IPS-NIHi7 (cell line): ENCODE results near the gene UGT8.
"Not testable (repeated sequence)": the region's sequence is repeated elsewhere in the genome, so short reads cannot be mapped to it uniquely, and the experiment has no call there.

Experiments
- DNase-seq: peaks from one replicate; pipeline ENCODE4 v3.0.0; 2012; ENCODE audit warnings: mixed read lengths; ENCODE audit errors: extremely low spot score

The UGT8 gene, protein sequence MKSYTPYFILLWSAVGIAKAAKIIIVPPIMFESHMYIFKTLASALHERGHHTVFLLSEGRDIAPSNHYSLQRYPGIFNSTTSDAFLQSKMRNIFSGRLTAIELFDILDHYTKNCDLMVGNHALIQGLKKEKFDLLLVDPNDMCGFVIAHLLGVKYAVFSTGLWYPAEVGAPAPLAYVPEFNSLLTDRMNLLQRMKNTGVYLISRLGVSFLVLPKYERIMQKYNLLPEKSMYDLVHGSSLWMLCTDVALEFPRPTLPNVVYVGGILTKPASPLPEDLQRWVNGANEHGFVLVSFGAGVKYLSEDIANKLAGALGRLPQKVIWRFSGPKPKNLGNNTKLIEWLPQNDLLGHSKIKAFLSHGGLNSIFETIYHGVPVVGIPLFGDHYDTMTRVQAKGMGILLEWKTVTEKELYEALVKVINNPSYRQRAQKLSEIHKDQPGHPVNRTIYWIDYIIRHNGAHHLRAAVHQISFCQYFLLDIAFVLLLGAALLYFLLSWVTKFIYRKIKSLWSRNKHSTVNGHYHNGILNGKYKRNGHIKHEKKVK

DNA sequence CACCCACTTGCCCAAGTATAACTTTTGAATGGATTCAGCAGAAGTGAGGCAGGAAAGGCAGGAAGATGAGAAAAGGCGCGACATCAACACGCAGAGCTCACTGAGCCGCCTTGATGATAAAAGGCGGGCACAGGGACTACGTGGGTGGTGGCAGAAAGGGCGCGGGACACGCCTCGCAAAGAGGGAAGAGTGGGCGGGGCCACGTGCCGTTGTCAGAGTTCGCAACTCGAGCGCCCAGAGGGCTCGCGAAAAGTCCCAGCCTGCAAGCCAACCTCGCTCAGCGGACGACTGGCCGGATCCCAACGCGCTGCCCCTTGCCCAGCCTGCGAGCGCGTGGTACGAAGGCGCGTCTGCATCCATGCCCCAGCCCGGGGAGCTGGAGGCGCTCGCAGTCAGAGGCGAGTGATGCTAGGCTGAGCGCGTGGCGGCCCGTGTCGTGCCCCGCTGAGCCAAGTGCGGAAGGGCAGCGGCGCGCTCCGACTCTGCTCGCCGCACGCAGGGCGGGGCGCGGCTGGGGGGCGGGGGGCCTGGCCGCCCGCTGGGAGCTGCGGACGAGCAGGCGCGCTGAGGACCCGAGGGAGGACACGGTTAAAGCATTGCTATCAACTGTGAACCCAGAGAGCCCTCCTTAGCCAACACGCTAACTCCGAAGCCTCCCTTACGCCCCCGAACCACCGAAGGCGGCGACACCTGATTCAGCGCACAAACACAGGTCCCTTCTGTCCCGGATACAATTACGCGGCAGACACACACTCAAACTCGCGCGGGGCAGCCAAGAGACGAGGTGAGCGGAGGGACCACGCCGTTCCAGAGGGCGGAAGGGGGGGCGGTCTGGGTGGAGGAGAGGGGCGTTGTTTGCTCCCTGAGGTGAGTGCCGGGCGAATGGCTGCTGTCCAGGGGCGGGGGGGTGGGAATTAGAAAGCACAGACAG lies at the start of gene UGT8:
Gene UGT8, plus strand, starts transcription at position 617 of the 931 bp plus-strand sequence. CDS start 24,074 bp downstream, outside the sequence.
- DNase-seq = peak; percentile 66

DNA sequence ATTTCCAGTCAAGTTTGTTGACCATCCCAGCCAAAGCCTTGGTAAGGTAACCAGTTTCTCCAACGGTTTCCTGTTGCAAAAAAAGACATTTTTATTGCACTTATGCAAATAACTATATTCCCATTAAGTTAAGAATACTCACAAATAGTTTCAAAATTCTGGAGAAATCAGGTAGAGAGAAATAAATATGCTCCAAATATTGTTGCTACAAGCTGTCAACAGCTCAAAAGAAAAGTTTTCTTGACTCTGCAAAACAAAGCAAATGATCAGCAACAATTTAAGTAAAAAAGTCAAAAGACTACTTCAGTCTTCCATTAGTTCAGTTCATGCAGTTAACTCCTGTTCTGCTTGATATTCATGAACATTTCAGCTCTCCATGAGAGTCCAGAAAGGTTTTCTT lies 49.0 kb upstream of the UGT8 start:
- DNase-seq = no peak

DNA sequence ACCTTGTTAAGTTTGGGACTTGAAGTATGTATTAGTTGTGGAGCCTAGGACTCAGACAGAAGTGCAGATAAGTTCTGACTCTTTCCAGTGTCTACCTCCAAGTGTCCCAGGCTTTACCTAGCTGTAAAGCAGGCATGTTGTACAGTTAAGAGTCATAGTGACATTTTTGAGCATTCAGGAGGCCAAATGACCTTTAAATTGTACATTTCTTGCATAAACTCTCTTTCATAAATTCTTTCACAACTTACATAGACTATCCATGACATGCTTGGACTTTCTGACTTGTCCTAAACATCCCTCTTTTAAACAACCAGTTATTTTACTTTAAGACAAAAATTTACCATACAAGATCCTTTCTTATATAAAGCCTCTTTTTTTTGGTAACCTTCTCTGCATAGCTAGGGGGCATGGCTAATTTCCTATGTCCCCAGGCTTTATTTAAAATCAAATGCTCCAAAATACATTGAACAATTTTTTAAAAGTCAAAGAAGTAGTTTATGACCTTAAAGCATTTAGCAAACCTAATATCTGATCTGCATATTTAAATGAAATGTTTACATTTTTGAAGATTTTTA lies 40.1 kb upstream of the UGT8 start:
- DNase-seq = no peak

DNA sequence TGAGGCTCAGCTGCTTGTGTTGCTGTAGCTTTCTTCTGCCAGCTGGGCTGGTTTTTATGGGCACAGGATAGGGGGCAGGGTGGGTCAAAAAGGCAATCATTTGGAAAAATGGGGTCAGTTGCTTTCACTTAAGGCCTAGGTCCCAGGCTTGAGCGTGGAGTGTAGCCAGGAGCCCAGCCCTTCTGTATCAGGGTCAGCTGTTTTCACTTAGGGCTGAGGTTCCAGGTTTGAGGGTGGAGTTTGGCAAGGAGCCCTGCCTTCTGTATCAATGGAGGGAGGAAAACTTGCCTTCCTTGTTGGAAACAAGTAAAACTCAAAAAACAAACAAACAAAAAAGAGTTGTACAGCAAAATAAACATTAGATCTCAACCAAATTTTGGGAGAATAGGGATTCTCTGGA lies 37.0 kb upstream of the UGT8 start:
- no peak for DNase-seq

DNA sequence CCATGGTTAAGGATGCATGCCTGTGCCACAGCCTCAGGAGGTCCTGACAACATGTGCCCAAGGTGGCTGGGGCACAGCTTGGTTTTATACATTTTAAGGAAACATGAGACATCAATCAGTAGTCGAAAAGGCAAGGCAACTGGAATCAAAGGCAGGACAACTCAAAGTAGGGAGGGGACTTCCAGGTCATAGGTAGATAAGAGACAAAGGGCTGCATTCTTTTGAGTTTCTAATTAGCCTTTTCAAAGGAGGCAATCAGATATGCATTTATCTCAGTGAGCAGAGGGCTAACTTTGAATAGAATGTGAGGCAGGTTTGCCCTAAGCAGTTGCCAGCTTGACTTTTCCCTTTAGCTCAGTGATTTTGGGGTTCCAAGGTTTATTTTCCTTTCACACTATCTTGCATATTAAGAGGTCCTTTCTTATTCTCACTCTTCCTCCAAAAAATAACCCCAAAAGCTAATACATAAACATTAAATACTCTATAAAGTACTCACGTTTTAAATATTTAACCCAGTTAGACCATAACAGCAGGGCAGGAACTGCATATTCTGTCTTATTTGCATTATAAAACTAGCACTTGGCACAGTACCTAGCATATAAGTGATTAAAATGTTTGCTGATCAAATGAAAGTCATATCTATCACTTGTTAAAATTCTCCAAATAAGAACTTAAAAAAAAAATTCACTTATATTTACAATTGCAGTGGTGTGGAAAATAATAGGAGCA lies 36.3 kb upstream of the UGT8 start:
- DNase-seq = no peak

DNA sequence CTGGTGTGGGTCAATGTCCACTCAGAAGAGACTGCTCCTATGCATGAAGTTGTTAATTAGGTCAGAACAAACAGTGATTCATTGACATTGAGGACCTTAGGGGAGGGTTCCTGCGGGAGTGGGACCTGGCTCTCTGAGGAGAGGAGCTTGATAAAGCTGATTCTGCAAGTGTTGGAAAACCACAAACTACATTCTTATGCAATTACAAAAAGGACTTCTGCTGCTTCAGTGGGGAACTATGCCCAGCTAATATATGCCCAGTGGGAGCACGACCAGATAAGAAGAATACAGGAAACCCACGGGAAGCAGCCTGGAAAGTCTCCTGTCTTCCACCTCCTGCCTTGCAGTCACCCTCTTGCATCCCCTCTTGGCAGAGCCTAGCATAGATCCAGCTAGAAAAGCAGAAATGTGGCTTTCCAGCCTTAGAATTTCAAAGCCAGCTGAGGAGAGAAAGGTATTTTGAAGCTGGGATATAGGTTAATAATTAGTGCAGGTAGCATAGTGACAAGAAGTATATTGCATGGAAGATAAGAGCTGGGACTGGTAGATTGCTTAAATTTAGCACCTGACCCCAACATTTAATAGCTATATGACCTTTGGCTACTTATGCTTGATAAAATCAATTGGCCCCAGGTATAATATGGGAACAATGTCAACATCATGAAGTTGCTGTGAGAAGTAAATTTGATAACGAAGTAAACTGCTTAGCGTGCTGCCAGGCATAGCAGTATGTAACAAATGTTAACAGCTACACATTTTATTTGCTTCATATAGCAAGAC lies 34.9 kb upstream of the UGT8 start:
- DNase-seq = peak; percentile 18

DNA sequence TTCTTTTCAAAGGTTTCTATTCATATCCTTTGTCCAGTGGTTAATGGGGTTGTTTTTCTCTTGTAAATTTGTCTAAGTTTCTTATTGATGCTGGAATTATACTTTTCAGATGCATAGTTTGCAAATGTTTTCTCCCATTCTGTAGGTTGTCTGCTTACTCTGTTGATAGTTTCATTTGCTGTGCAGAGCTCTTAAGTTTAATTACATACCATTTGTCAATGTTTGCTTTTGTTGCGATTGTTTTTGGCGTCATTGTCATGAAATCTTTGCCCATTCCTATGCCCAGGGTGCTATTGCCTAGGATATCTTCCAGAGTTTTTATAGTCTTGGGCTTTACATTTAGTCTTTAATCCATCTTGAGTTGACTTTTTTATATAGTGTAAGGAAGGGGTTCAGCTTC lies 21.2 kb upstream of the UGT8 start:
- DNase-seq = no peak

DNA sequence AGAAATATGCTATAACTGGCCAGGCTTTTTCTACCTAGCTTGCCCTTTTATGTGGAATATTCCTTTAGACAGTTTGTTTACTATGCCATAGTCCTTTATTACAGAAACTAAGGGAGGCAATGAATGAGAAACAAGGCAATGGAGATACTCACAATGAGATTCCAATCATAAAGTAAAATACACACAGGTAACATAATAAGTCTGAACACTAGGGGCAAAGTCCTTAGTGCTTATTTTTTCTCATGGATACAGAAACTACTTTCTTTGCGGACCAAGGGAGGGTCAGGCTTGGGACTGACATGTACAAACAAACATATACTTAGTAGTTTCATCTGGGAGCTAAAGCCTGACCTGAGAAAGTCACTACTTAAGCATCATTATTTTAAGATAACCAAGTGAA lies 16.0 kb upstream of the UGT8 start:
- DNase-seq = no peak

DNA sequence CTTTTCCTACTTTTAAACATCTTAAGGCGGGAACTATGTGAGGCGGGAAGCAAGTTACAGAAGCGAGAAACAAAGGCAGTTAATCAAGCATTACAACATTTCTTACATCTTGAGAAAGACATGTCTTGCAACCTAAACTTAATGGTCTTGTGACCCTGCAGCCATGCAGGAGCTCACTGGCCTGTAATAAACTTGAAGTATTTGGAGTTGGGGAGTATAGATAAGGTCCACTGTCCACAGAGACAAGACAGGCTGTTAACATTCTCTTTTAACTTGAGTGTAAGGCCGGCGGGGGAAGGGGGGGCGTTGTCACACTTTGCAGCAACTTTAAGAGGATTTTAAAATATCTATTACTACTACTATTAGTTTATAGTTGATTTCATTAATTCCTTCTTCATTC lies 10.3 kb upstream of the UGT8 start:
- DNase-seq = no peak

DNA sequence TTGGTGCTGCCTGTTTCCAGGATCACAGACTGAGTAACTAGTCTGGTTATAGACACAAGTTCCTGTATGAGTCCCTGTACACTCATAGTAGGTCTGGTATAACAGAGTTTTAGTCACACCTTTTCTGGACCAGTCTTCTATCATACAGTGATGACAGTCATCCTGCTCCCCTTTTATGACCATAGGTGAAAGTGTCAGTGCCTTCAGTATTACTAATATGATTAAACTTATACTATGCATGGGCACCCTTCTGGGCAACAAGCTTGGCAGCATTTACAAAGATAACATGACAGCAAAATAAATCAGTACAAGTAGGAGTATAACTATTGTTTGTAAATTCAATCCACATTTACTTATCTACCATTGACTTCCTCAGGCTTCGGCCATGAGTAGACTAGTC lies 8.2 kb upstream of the UGT8 start:
- not testable (repeated sequence) for DNase-seq

DNA sequence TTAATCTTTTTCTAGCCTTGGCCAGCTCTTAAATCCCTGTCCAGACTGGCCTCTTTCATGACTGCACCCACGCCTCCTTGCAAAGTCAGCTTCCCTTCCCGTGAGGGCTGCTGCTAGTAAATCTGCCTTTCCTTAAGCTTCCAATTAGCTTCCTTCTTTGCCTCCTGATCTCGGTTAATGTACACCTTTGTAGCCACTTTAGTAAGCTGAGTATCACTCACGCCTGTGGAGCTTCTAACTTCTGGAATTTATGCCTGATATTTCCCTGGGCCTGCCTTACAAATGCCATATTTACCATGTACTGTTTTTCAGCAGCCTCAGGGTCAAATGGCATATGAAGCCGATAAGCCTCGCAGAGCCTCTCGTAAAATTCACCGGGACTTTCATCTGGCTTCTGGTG lies 5.1 kb upstream of the UGT8 start:
- DNase-seq = no peak

DNA sequence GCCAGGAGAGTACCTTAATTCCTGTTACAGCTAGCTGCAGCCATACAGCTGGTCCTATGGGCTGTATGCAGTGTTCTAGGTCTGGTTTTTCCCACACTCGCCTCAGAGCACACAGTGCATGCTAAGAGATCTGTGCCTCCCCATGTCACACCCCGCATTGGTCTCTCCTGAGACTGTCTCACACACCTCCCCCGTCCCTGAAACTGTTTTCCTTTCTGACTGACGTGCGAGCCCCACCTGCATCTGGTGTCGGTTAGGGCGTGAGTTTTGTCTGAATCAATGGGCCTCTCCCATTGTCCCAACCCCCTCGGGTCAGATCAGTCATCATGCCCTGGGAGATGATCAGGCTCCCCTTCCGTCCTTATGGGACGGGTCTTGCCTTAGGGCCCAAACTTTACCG lies 3.4 kb upstream of the UGT8 start:
- no peak for DNase-seq

DNA sequence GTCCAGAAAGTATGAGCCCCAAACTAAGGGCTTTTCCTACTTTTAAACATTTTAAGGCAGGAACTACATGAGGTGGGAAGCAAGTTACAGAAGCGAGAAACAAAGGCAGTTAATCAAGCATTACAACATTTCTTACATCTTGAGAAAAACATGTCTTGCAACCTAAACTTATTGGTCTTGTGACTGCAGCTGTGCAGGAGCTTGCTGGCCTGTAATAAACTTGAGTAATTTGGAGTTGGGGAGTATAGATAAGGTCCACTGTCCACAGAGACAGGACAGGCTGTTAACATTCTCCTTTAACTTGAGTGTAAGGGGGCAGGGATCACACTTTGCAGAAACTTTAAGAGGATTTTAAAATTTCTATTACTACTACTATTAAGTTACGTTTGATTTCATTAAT lies 2.7 kb upstream of the UGT8 start:
- DNase-seq = no peak

DNA sequence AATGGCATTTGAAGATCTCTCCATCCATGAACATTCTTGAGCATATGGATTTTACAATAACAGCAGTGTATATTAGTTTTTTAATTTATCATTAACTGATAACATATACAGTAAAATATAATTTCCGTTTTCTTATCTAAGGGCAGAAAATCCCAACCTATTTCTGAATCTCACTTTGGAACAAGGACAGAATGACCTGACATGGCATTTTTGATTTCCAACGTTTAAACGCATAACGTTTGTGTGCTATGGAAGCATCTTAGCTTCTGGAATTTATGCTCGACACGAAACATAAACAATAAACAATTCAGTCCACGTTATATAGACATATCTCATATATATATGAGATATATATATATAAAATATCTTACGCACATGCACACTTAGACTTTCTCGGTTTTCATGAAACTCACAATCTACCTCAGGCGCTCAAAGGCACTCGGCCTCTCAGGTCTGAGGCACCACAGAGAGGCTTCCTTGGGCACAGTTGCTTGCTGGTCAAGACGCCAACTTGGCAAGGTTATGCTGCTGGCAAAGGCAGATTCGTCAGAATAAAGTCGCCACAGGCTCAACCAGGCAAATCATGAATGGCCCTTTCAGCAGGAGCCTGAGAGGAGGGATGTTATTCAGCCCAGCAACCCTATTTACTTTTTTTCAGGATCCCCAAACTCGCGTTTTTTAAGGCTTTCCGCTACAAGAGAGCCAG lies 1.0 kb upstream of the UGT8 start:
- DNase-seq = peak; percentile 10

DNA sequence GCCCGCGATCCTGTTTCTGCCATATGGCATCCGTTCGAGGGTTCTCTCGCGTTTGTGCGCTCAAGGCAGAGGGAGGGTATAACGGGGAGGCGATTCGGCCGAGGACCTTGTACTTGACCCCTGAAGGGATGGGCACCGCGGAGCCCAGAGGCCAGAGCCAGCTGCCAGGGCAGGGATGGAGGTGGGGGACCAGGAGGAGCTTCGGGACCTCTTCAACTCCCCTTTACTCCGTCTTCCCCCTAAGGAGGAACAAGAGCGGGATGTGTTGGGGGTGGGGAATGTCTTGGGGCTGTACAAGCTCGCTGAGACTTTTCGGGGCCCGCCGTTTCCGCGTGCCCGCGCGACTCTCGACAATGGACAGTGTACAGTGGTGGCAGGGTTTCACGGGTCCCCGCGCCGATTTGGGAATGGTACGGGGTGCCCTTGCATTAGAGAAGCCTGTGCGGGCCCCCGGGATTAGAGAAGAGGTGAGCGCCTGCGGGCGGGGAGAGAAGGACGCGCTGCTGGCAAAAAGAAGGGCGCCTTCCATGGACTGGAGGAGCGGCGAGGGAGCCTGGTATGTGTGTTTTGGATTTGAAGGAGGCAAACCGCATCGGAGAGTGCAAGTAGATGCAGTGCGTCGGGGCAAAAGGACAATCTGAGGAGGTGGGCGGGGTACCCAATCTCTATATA lies 760 bp downstream of the UGT8 start:
- peak; percentile 26 for DNase-seq

DNA sequence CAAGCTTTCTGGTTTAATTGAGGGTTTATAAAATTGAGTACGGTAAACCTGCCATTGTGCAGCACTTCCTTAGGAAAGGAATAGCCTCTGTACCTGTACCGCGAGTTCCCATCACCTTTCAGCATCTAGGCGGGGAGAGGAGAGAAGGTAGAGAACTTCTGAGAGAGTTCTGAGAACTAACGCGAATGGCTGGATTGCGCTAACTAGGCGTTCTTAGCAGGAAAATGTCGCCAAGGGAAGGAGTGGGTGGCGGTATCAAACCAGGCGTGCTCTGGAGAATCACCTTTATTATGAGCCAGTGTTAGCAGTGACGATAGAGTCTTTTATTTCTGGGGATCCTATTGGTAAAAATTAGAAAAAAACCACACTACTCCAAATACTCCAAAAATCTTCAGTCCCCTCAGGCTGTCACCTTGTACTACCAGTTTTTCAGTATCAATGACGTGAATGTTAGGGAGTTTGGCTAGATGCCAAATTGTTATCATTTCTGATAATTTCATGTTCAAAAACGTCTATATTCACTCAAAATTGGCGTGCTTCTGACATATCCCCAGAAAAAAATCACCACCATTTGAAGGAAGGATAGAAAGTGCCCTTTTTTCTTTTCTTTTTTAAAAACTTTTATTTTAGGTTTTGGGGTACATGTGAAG lies 1.4 kb downstream of the UGT8 start:
- peak; percentile 31 for DNase-seq

DNA sequence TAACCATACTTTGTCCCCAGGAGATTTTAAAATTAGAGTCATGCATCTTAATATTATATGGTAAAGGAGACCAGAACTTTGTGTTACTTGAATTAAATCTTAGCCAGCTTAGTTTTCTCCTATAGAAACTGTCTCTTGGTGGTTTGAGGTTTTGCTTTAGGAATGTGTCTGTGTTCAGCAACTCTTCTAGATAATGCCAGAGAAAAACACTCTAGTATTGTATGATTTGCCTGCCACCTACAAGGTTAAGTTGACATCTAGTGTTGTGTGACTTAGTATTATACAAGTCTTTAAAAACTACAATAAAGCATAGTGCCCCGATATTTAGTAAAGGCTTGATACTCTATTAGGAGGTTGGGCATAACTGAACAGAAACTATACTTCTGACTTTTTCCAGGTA lies 2.1 kb downstream of the UGT8 start:
- DNase-seq = no peak

DNA sequence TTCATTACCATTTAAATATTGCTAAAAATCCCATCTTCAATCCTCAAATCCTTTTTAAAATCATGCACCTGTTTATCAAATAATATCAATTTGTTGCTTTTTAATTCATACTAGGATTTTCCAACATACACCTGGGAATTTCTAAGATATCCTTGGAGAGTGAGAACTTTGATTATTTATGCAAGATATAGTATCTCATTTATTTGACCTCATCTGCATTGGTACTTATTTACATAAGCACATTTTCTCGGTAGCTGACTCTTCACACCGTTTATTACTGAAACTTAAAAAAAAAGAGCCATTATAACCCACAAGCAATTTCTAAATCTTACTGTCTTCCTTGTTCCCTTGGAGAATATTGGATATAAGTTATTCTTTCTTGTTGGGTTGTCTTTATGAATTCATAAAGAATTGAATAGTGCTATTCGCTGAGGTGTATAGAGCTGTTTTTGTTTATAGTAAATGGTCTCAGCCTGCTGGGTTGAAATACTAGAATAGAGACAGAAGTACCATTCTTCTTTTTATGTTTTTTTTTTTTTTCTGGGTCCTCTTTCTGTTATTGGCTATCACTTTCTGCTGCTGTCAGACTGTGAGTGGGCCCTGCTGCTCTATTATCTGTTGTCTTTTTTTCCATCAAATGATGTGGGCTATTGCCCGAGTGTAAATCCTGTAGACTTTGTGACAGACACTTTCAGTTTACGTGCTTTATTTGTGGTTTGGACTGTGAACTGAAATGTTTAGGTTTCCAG lies 2.9 kb downstream of the UGT8 start:
- DNase-seq = no peak
